H9 (cell line): ENCODE results near the gene FBXL7. TPM values are rescaled to one million over a fixed set of nuclear protein-coding genes. Genes with fewer than 3 reads are reported as not detected.

Source experiments
- DNase-seq: peaks from one replicate; pipeline ENCODE4 v3.0.0-alpha.2; 2017
- H2AFZ ChIP-seq: one replicate; pipeline ENCODE4 v1.6.1; 2013; ENCODE audit warnings: mild to moderate bottlenecking, low read length, control low read depth, moderate library complexity
- H2AK5ac ChIP-seq: 2 replicates; pipeline ENCODE4 v1.6.1; 2013; ENCODE audit warnings: low read length, control low read depth, mixed read lengths; ENCODE audit not compliant: insufficient read length
- H2BK120ac ChIP-seq: one replicate; pipeline ENCODE4 v1.6.1; 2013; ENCODE audit warnings: low read depth, mild to moderate bottlenecking, low read length, control low read depth, inconsistent platforms; ENCODE audit not compliant: poor library complexity, severe bottlenecking
- H2BK12ac ChIP-seq: 2 replicates; pipeline ENCODE4 v1.6.1; 2013; ENCODE audit warnings: low read length, control low read depth, mixed read lengths, low read depth; ENCODE audit not compliant: insufficient read length
- H2BK15ac ChIP-seq: 2 replicates; pipeline ENCODE4 v1.6.1; 2013; ENCODE audit warnings: low read depth, low read length, control low read depth
- H2BK20ac ChIP-seq: one replicate; pipeline ENCODE4 v1.6.1; 2013; ENCODE audit warnings: low read depth, mild to moderate bottlenecking, low read length, control low read depth, inconsistent platforms; ENCODE audit not compliant: poor library complexity, severe bottlenecking
- H2BK5ac ChIP-seq: 2 replicates; pipeline ENCODE4 v1.6.1; 2013; ENCODE audit warnings: low read length, control low read depth, mixed read lengths; ENCODE audit not compliant: insufficient read length
- H3K14ac ChIP-seq: 2 replicates; pipeline ENCODE4 v1.6.1; 2013; ENCODE audit warnings: low read length, control low read depth; ENCODE audit not compliant: insufficient read depth
- H3K18ac ChIP-seq: 2 replicates; pipeline ENCODE4 v1.6.1; 2013; ENCODE audit warnings: low read depth, mild to moderate bottlenecking, mixed read lengths, low read length, control low read depth; ENCODE audit not compliant: insufficient read length
- H3K23ac ChIP-seq: 2 replicates; pipeline ENCODE4 v1.6.1; 2013; ENCODE audit warnings: low read length, control low read depth, mixed read lengths, low read depth; ENCODE audit not compliant: insufficient read length
- H3K23me2 ChIP-seq: 2 replicates; pipeline ENCODE4 v1.6.1; 2013; ENCODE audit warnings: low read depth, mild to moderate bottlenecking, mixed read lengths, low read length, control low read depth; ENCODE audit not compliant: insufficient read length, poor library complexity, severe bottlenecking
- H3K27ac ChIP-seq: 2 replicates; pipeline ENCODE4 v1.5.1; 2013; ENCODE audit warnings: low read length, control low read depth, mixed read lengths, low read depth; ENCODE audit not compliant: insufficient read length
- H3K27me3 ChIP-seq: 2 replicates; pipeline ENCODE4 v1.6.1; 2013; ENCODE audit warnings: low read length, control low read depth, inconsistent platforms; ENCODE audit not compliant: insufficient read depth
- H3K4ac ChIP-seq: 2 replicates; pipeline ENCODE4 v1.6.1; 2013; ENCODE audit warnings: low read depth, mild to moderate bottlenecking, control low read depth, inconsistent platforms, low read length, moderate library complexity
- H3K4me1 ChIP-seq: 2 replicates; pipeline ENCODE4 v1.6.1; 2013; ENCODE audit warnings: low read length, control low read depth, inconsistent platforms; ENCODE audit not compliant: insufficient read depth
- H3K4me2 ChIP-seq: 2 replicates; pipeline ENCODE4 v1.6.1; 2013; ENCODE audit warnings: low read length, control low read depth, mixed read lengths; ENCODE audit not compliant: insufficient read length, insufficient read depth
- H3K56ac ChIP-seq: 2 replicates; pipeline ENCODE4 v1.6.1; 2013; ENCODE audit warnings: low read depth, mild to moderate bottlenecking, mixed read lengths, low read length, control low read depth; ENCODE audit not compliant: insufficient read length
- H3K79me1 ChIP-seq: 2 replicates; pipeline ENCODE4 v1.6.1; 2013; ENCODE audit warnings: low read depth, mild to moderate bottlenecking, moderate library complexity, low read length, control low read depth, inconsistent platforms; ENCODE audit not compliant: insufficient read depth, poor library complexity, severe bottlenecking
- H3K79me2 ChIP-seq: 2 replicates; pipeline ENCODE4 v1.6.1; 2013; ENCODE audit warnings: low read length, control low read depth, inconsistent platforms; ENCODE audit not compliant: insufficient read depth
- H3K9ac ChIP-seq: 2 replicates; pipeline ENCODE4 v1.6.1; 2013; ENCODE audit warnings: low read length, control low read depth, mixed read lengths; ENCODE audit not compliant: insufficient read length; ENCODE audit errors: extremely low read depth
- H3K9me3 ChIP-seq: one replicate; pipeline ENCODE4 v1.6.1; 2013; ENCODE audit warnings: low read depth, low read length, inconsistent platforms; ENCODE audit not compliant: control insufficient read depth
- H3T11ph ChIP-seq: one replicate; pipeline ENCODE4 v1.6.1; 2013; ENCODE audit warnings: mild to moderate bottlenecking, low read length, control low read depth, inconsistent platforms
- H4K20me1 ChIP-seq: one replicate; pipeline ENCODE4 v1.6.1; 2013; ENCODE audit not compliant: control insufficient read depth, insufficient read length, insufficient read depth
- H4K5ac ChIP-seq: 2 replicates; pipeline ENCODE4 v1.6.1; 2013; ENCODE audit warnings: low read depth, mild to moderate bottlenecking, mixed read lengths, low read length, control low read depth; ENCODE audit not compliant: insufficient read length
- H4K8ac ChIP-seq: replicated peaks from 2 replicates; pipeline ENCODE4 v1.6.1; 2013; ENCODE audit warnings: low read length, control low read depth, mixed read lengths, low read depth; ENCODE audit not compliant: insufficient read length
- H4K91ac ChIP-seq: 2 replicates; pipeline ENCODE4 v1.6.1; 2013; ENCODE audit warnings: low read depth, mild to moderate bottlenecking, moderate library complexity, mixed read lengths, low read length, control low read depth; ENCODE audit not compliant: insufficient read length
- H3K27ac Mint-ChIP-seq, 3 experiments: 2 replicates in 2 of 3; 3 replicates in 1 of 3; pipeline ENCODE4 v1.8.0; 2020 to 2021; ENCODE audit warnings: mixed read lengths in 3 of 3, mild to moderate bottlenecking in 1 of 3, moderate library complexity in 1 of 3
- H3K27me3 Mint-ChIP-seq: 2 replicates; pipeline ENCODE4 v1.8.0; 2021; ENCODE audit warnings: low read depth, mild to moderate bottlenecking, moderate library complexity, mixed read lengths
- H3K36me3 Mint-ChIP-seq, 3 experiments: 2 replicates in 2 of 3; 3 replicates in 1 of 3; pipeline ENCODE4 v1.8.0; 2020 to 2021; ENCODE audit warnings: low read depth in 3 of 3, mixed read lengths in 3 of 3; ENCODE audit not compliant: insufficient read depth in 1 of 3
- H3K4me1 Mint-ChIP-seq, 2 experiments: 2 replicates each; pipeline ENCODE4 v1.8.0; 2020; ENCODE audit warnings: mixed read lengths in 2 of 2
- H3K4me3 Mint-ChIP-seq, 2 experiments: 2 replicates in 1 of 2; 3 replicates in 1 of 2; pipeline ENCODE4 v1.8.0; 2020 to 2021; ENCODE audit warnings: mild to moderate bottlenecking in 2 of 2, mixed read lengths in 2 of 2, moderate library complexity in 1 of 2
- H3K9me3 Mint-ChIP-seq, 2 experiments: 2 replicates in 1 of 2; 3 replicates in 1 of 2; pipeline ENCODE4 v1.8.0; 2020; ENCODE audit warnings: mild to moderate bottlenecking in 2 of 2, mixed read lengths in 2 of 2, moderate library complexity in 1 of 2
- CTCF ChIP-seq: fragments of 200-600 bp; sonication (generic); conservative IDR thresholded peaks from 3 replicates; pipeline ENCODE4 v1.8.0; 2021; ENCODE audit warnings: antibody characterized with exemption, mild to moderate bottlenecking
- WGBS: extraction: QIAGEN DNeasy Blood & Tissue Kit; methylation state at CpG from one replicate; pipeline ENCODE4 v1.1.7; 2013; ENCODE audit warnings: missing lambda C conversion rate, low lambda C conversion rate, mixed read lengths; ENCODE audit not compliant: insufficient read length; ENCODE audit errors: extremely low coverage; 5-methylcytosine and 5-hydroxymethylcytosine counted together
- total RNA-seq: library from RNA; stranded (reverse); gene quantifications from 2 replicates; pipeline ENCODE4 v1.2.1, GENCODE V29; 2021

FBXL7 gene
- total RNA-seq, 1 experiment from 2014 or later = 14.6 TPM

GRCh38 chr5:15957124-15957523 lies 457.1 kb downstream of the FBXL7 start:
- Histone ChIP-seq H2AK5ac (no peak overlapping the region), H3K14ac (no peak overlapping the region), H4K20me1 (no peaks in the 10 kb centered on the region), H4K5ac (no peak overlapping the region), H3K27me3 (no peaks in the 10 kb centered on the region), H3T11ph (no peak overlapping the region), H3K23ac (no peak overlapping the region), H4K8ac (no peak overlapping the region), H3K79me1 (no peaks in the 10 kb centered on the region), H2AFZ (no peak overlapping the region), H2BK120ac (no peak overlapping the region), H3K4ac (no peak overlapping the region), H4K91ac (no peak overlapping the region), H3K23me2 (no peaks in the 10 kb centered on the region), H2BK20ac (no peak overlapping the region), H3K27ac (no peak overlapping the region), H3K9ac (no peak overlapping the region), H2BK12ac (no peak overlapping the region), H3K79me2 (no peaks in the 10 kb centered on the region), H3K4me1 (no peaks in the 10 kb centered on the region), H3K56ac (no peak overlapping the region), H3K18ac (no peak overlapping the region), H3K9me3 (no peaks in the 10 kb centered on the region), H3K4me2 (no peak overlapping the region), H2BK5ac (no peak overlapping the region), H2BK15ac (no peak overlapping the region)
- Mint-ChIP-seq H3K36me3 (no peaks in the 10 kb centered on the region), H3K9me3 (no peaks in the 10 kb centered on the region), H3K27me3 (no peaks in the 10 kb centered on the region), H3K4me3 (no peak overlapping the region), H3K27ac (no peak overlapping the region; a peak in 1 of 7 replicates), H3K4me1 (no peaks in the 10 kb centered on the region)
- no peak for TF ChIP-seq CTCF
- no CpG with 5 or more reads among the region's 5 CpGs for WGBS
- DNase-seq = no peak
